HG03097 (cell line): Measurements from ENCODE around the gene ANKRD2.

Source experiments
- ATAC-seq: cut with Tn5 transposase; IDR thresholded peaks from one replicate; pipeline ENCODE4 v1.9.1; 2021; ENCODE audit not compliant: unreplicated experiment, low FRiP score

Gene ANKRD2

DNA sequence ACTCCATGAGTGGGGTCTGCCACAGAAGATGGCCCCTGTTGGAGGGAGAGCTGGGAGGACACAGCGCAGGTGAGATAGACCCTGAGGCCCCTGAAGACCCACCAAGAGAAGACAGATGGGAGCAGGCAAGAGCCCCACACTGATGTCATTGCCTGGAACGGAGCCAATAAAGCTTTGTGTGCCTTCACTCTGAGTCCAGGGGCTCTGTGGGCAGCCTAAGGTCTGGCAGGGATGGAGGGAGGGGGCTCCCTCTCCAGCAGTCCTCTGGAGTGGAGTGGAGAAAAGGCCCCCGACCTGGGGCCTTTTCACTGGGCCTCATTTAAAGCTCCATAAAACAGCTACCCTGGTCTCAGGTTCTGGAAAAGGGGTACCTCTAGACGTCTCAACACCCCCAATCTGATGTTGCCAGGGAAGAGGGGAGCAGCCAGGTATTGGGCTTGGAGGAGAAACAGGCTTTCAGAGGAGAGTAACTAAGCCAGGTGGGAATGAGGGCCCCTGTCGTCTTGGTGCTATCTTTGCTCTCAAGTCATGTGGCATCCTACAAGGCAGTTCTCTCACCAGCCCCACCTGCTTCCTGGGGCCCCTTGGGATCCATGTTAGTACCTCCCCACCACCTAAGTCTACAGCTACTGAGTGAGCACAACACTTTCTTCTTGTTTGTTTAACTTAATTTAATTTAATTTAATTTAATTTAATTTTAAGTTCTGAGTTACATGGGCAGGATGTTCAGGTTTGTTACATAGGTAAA lies 18.3 kb downstream of the ANKRD2 start:
- ATAC-seq = no peak

DNA sequence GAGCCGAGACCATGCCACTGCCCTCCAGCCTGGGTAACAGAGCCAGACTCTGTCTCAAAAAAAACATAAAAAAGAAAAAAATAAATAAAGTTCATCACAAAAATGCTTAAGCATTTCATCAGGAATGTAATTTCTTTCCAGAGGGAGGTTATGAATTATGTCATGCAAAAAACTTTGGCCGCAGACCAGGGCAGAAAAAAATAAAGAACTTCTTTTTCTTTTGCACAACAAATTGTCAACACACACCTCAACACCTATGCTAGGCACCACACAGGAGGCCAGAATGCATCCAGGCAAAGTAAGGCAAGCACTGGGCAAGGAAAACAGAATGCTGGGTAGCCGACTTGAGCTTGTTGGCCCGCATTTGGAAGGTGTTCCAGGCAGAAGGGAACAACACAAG lies 20.8 kb downstream of the ANKRD2 start:
- ATAC-seq = no peak

DNA sequence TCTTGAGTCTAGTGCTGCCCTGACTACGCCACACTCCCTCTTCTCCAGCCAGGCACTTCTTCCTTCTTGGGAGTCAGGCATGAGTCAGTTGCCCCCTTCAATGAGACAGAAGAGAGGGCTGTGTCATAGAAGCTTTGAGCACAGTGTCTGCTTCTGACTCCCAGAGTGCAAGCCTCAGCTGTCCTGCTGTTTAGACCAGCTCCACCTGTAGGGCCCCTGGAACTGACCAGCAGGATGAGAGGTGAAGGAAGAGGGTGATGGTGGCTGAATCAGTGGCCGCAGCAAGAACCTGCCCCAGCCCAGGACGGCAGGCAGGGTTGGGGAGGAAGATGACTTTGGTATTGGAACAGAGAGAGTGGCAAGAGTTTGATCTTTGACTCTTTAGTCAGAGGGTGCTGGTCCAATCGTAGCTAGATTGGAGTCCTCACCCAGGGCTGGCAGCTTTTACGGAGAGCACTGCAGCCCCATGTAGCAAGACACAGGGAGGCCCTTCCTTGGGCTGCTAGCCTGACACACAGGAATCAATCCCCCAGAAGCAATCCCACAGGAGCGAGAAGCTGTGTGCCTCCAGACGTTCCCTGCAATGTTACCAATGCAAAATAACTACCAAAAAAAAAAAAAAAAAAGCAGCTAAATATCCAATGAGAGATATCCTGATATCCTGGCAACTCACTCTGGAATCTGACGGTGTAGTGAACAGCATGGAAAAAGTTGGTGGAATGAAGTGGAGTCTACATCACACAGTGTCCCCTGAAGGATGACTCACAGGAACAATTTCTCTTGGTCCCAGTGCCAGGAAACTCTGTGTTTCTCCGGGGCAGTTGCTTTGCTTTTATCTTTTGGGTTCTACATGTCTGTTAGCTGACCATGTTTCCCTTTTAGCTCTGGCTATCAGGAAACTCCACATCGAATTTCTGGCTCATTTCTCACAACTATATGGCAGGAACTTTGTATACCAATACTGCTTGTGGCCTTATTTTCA lies 23.8 kb downstream of the ANKRD2 start:
- no peak for ATAC-seq

DNA sequence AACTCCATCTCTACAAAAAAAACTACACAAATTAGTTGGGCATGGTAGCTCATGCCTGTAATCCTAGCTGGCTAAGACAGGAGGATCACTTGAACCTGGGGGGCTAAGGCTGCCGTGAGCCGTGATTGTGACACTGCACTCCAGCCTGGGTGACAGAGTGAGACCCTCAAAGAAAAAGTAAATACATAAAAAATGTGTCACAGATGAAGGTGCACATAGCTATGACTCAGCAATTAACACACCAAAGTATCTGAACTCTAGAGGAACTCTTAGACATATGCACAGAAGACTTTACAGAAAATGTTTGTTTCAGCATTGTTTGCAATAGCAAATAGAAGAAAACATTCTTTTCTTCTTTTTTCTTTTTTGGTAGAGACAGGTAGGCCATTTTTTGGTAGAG lies 25.2 kb downstream of the ANKRD2 start:
- no peak for ATAC-seq

DNA sequence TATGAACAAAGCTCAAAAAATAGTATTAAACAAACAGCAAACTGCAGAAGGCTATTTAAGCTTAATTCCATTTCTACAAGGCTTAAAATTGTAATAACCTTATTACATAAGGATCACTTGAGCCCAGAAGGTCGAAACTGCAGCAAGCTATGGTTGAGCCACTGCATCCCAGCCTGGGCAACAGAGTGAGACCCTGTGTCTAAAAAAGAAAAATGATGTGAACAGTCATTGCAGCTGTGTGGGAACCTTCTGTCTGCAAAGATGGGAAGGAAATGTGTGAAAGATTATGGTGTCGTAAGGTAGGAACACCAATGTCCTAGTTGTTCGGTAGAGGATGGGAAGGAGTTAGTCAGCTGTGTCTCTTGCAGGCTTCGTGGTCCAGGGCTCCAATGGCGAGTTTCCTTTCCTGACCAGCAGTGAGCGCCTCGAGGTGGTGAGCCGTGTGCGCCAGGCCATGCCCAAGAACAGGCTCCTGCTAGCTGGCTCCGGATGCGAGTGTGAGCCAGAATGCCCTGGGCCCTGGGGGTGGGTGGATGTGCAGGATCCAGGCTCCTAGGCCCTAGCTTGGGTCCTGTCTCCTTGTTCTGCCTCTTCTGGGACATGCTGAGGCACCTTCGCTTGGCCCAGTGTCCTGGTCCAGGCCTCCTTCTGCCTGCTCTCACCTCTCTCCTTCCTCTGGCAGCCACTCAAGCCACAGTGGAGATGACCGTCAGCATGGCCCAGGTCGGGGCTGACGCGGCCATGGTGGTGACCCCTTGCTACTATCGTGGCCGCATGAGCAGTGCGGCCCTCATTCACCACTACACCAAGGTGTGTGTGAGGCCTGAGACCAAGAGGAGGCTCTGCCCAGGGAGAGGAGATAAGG lies 26.1 kb downstream of the ANKRD2 start:
- no peak for ATAC-seq

DNA sequence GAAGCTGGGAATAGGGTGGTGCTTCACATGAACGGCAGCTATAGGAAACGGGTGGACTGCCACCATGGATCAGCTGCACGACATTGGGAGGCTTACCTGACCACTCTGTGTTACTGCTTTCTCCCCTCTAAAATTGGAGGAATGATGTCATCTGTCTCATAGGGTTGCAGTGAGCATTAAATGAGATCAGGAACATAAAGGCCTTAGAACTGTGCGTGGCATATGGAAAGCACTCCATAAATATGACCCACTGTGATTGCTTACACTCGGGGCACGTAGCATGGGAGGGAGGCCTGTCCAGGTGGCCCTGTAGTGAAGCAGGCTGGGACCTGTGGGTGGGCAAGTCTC lies 26.7 kb downstream of the ANKRD2 start:
- ATAC-seq = no peak

DNA sequence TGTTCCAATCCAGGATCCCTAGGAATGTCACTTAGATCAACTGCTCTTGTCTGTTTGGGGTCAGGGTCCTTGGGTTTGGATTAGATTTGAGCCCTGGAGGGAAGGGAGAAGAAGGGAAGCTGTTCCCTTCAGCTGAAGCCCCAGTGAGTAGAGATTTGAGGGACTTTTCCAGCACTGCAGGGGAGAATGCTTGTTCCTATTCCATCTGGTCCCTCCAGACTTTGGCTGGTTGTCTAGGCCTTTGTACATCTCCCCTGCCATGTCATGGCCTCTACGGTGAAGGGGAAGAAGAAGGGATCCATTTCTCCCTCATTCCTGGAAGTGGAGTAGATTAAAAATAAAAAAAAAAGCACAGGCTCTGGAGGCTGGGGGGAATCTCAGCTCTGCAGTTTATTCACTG lies 28.0 kb downstream of the ANKRD2 start:
- no peak for ATAC-seq

DNA sequence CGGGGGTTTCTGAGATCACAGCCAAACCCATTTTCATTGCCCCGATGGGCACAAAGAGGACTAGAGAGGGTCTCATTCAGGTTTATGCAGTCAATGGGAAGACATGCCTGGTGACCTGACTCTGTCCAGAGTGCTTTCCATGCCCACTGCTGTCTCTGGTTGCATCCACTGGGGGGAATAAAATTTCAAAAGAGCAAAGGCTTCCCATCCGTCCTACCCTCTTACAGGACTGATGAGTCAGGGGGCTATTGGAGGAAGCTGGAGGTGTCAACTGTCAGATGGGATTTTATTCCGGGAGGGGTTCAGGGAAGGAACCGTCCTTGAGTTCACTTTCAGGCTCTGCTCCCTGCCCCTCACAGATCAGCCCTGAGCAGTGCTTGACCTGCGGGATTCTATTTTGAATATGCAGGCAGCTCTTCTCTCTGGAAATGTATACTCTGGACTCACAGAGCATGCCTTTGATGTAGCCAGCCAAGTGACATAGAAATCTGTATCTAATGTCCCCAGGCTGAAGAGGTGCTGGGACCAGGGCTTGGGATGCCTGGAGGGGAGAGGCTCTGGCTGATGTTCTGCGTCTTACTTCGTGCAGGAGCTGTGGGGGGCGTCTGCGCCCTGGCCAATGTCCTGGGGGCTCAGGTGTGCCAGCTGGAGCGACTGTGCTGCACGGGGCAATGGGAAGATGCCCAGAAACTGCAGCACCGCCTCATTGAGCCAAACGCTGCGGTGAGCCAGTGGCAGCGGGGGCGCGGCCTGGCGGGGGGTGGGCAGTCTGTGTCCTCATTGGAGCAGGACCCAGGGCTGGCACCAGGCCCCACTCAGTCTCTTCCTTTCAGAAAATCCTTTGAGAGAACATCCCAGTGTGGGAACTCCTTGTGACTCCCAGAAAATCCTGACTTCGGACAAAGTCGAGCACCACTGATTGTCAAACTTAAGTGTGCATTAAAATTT lies 29.0 kb downstream of the ANKRD2 start:
- no peak for ATAC-seq

DNA sequence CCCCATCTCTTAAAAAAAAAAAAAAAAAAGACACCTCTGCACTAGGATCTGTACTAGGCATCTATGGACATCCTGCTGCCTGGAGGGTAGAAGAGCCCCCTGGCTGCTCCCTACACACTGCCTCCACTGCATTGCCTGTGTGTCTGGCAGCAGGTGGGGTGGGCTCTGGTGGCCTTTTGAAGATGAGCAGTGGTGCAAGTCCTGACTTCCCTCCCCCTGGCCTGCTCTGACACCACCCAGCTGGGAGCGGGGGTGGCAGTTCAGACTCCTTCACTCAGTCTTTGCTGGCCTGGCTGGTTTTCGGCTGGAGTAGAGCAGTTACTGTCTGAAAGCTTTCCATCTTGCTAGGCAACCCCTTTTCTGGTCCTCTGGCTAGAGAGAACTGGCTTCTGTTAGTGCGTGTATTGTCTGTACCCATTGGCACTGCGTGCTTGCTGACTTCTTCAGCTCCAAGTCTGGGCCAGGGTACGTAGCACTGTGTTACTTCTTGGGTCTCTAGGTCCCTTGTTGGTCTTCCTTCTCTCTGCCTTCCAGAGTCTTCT lies 34.6 kb downstream of the ANKRD2 start:
- no peak for ATAC-seq

DNA sequence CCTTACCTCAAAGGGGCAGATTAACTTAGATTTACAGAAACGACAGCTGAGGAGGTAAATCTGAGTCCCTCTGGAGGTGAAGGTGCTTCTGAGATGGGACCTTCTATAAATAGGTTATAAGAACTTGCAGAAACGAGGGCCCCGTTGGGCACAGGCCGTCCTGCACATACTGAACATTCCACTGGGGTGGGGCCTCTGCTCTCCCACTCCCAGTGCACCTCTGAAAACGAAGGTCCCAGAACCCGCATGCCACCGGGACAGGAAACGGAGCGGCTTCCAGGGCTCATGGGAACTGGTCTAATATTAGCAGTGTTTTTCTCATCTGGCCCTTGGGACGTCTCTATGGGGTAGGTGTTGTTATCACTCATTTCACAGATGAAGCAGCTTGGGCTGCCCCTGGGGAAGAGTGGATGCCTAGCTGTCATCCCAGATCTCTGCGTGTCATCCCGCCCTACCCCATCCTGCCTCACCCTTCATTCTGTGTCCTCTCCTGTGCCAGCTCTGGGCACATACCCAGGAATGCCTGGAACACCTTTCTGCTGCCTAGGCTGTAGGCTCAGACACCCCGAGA lies 36.5 kb downstream of the ANKRD2 start:
- no peak for ATAC-seq

DNA sequence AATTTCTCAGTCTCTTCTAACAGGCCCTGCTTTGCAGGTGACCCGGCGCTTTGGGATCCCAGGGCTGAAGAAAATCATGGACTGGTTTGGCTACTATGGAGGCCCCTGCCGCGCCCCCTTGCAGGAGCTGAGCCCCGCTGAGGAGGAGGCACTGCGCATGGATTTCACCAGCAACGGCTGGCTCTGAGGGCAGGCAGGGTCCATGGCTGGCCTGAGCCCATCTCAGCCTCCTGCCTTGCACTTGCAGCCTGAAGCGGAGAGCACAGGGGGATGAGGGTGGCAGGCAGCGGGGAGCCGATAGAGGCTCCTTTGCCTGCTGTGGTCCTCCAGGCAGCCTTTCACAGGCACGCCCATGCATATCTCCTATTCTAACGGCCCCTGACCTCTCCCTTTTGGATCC lies 38.9 kb downstream of the ANKRD2 start:
- ATAC-seq = no peak

DNA sequence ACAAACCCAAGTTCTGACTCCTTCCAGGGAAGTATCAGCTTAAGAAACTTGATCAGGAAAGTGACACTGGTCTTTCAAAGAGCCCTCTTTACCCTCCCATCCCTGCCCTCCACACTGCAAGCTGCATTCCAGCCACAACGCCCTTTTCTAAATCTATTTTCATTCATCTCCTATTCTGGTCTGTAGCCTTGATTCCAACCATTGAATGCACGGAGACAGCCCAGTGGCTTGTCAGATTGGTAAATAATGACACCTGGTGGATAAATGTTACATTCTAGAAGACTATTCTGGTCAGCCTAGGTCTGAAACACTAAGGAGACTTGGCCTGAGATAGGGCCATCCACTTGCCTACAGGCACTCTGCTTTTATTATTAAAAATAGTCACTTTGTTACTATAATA lies 39.8 kb downstream of the ANKRD2 start:
- no peak for ATAC-seq

DNA sequence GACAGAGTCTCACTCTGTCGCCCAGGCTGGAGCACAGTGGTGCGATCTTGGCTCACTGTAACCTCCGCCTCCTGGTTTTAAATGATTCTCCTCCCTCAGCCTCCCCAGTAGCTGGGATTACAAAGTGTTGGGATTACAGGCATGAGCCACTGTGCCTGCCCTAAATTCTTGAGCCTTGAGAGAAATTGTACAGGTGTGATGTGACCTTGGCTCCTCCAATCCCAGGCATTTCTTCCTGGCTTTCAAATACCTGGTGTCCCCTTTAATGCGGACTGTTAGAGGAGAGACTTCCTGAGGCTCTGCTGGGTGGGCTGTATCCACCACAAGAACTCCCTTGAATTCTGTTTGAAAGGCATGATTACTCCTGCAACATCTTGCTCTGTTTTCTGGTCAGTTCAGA lies 45.7 kb downstream of the ANKRD2 start:
- no peak for ATAC-seq

DNA sequence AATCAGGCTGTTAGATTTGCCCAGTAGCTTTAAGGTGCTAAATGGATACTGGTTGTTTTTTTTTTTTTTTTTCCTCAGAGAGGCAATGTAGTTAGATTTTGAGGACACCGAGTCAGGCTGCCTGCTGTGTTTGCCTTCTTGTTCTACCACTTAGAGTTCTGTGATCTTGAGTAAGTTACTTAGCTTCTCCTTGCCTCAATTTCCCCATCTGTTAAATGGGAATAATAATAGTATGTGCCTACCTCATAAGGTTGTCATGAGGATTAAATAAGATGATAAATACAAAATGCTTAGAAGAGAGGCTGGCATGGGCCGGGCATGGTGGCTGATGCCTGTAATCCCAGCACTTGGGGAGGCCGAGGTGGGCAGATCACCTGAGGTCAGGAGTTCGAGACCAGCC lies 46.2 kb downstream of the ANKRD2 start:
- no peak for ATAC-seq

DNA sequence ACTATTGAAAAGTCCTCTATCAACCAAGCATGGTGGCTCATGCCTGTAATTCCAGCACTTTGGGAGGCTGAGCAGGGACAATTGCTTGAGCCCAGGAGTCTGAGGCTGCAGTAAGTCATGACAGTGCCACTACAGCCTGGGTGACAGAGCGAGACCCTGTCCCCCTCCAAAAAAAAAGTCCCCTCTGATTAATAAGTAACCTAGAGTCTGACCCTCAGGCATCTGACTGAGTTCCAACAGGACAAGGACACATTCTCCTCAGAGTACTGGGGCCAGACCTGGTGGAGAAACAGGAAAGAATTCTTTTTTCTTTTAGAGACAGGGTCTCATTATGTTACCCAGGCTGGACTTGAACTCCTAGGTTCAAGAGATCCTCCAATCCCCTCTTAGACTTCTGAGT lies 50.7 kb downstream of the ANKRD2 start:
- ATAC-seq = no peak

DNA sequence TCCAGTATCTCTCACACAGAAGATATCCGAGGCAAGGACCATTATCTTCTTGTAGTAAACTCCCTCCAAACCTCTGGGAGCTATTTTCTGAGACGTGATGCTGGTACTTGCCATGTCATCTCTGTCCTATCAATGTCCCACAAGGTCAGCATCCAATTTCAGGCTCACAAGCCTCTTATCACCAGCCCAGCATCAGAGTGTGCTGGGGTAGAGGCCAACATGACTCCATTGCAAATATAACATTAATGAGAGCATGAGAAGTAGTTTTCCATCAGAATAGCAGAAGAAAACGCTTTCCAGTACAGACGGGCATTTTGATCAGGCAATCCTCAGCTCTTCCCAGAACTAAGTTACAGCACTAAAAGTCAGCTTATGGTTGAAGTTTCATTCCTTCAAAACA lies 55.2 kb downstream of the ANKRD2 start:
- ATAC-seq = no peak

DNA sequence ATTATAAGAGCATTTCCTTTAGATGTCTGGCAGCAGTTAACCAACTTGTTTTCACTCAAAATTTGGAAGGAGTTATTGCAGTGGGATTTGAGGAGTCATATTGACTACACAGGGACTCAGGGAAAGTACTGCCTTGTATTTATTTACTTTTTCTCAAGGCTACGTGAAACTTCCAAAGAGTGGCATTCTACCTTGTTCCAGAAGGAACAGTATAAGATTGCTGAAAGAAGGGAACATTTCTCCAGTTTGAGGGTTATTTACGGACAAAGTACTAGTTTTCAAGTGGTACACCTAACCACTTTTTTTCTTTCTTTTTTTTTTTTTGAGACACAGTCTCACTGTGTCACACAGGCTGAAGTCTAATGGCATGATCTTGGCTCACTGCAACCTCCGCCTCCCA lies 55.6 kb downstream of the ANKRD2 start:
- no peak for ATAC-seq

DNA sequence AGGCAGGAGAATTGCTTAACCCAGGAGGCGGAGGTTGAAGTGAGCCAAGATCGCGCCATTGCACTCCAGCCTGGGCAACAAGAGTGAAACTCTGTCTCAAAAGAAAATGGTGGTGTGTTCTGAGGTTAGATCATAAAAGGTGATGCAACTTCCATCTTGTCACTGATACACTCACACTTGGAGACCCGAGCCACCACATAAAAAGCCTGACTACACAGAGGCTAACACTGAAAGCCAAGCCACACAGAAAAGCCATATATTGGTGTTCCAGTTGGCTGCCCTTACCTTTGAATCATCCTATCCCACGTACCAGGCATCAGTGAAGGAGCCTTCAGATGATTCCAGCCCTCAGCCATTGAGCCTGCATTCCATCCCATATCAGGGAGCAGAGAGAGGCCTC lies 56.7 kb downstream of the ANKRD2 start:
- no peak for ATAC-seq

DNA sequence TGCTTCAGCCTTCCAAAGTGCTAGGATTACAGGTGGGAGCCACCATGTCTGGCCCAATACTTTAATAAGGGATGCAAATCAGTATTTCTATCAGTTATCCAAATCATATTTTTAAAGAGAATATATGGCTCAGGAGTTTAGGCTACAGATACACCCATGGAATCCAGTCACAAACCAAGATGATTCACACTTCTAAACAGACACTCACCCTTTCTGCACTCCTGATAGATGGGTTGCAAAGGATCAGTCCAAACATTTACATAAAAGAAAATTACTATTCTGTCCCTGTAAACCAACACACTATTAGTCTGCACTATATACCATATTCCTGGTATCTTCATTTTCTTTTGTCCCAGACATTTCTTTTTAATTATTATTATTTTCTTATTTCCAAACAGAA lies 58.5 kb downstream of the ANKRD2 start:
- ATAC-seq = no peak
